SU-DHL-6 (cell line): ENCODE data around the gene TXNRD2.

Experiments
- CTCF ChIP-seq: fragments of 200-600 bp; sonication (generic); IDR thresholded peaks from one replicate; pipeline ENCODE4 v1.5.1; 2017; ENCODE audit warnings: antibody characterized with exemption, mild to moderate bottlenecking, low read length, moderate library complexity; ENCODE audit not compliant: insufficient read depth, poor library complexity, severe bottlenecking
- EZH2phosphoT487 ChIP-seq: fragments of 200-600 bp; sonication (generic), shearing (Covaris generic); conservative IDR thresholded peaks from 2 replicates; pipeline ENCODE4 v1.6.1; 2018; ENCODE audit warnings: mild to moderate bottlenecking, antibody characterized with exemption, low read length, moderate library complexity, mixed read lengths

- no peak for TF ChIP-seq CTCF
- no peak for TF ChIP-seq EZH2phosphoT487
These were observed 76.3 kb downstream of the TXNRD2 start for GRCh38 chr22:19865141-19865829.
